DND-41 (cell line): ENCODE results near the gene APIP.

Experiments used
- CTCF ChIP-seq: IDR thresholded peaks from 2 replicates; pipeline ENCODE4 v1.5.1; 2012; ENCODE audit warnings: borderline replicate concordance, low read length, moderate library complexity, mild to moderate bottlenecking; ENCODE audit not compliant: poor library complexity, severe bottlenecking; ENCODE audit errors: extremely low read depth
- EZH2 ChIP-seq: IDR thresholded peaks from 3 replicates; pipeline ENCODE4 v1.6.1; 2012; ENCODE audit warnings: borderline replicate concordance, low read depth, mild to moderate bottlenecking, moderate library complexity, low read length, inconsistent platforms; ENCODE audit not compliant: severe bottlenecking

DNA sequence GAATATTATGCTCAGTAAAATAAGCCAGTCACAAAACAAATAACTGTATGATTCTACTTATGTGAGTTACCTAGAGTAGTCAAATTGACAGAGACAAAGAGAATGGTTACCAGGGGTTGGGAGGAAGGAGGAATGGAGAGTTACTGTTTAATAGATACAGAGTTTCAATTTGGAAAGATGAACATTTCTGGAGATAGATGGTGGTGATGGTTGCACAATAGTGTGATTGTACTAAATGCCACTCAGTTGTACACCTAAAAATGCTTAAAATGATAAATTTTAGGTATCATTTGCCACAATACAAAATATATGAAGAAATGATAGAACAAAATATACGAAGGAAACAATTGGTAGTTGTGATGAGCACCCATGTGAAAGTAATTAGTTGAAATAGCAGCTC, 43.6 kb upstream of the APIP start:
- TF ChIP-seq CTCF (no peak), EZH2 (no peak)
